HG03520 (cell line): ENCODE data around the gene CHAMP1.
A peak's percentile ranks its signal among the peaks of the same experiment; 100 is the strongest.

Experiments used
- ATAC-seq: cut with Tn5 transposase; IDR thresholded peaks from one replicate; pipeline ENCODE4 v1.9.1; 2021; ENCODE audit warnings: mild to moderate bottlenecking, moderate library complexity; ENCODE audit not compliant: unreplicated experiment

The CHAMP1 gene

GRCh38 chr13:114314074-114314912, at the start of gene CHAMP1:
Gene CHAMP1, plus strand, starts transcription at chr13:114314503. Its CDS starts 9,340 bp downstream, at chr13:114323843.
- ATAC-seq: peak; percentile 70

GRCh38 chr13:114264886-114265611, 49.3 kb upstream of the CHAMP1 start:
- no peak for ATAC-seq

- ATAC-seq: no peak
Observed at GRCh38 chr13:114266241-114266640, 48.1 kb upstream of the CHAMP1 start.

- ATAC-seq: no peak
Observed at GRCh38 chr13:114268344-114269280, 45.7 kb upstream of the CHAMP1 start.

- ATAC-seq: no peak
Observed at GRCh38 chr13:114269281-114269770, 45.0 kb upstream of the CHAMP1 start.

GRCh38 chr13:114272977-114273376, 41.3 kb upstream of the CHAMP1 start:
- no peak for ATAC-seq

- no peak for ATAC-seq
Observed at GRCh38 chr13:114275304-114275703, 39.0 kb upstream of the CHAMP1 start.

- ATAC-seq: no peak
Observed at GRCh38 chr13:114279146-114279545, 35.2 kb upstream of the CHAMP1 start.

GRCh38 chr13:114279758-114280355, 34.4 kb upstream of the CHAMP1 start:
- no peak for ATAC-seq

- ATAC-seq: peak; percentile 65
Observed at GRCh38 chr13:114281351-114282040, 32.8 kb upstream of the CHAMP1 start, which contains the start of gene UPF3A. Gene UPF3A, plus strand, starts transcription at chr13:114281601. Its CDS starts 39 bp downstream, at chr13:114281640.

GRCh38 chr13:114282041-114282670, 32.1 kb upstream of the CHAMP1 start:
- peak; percentile 42 for ATAC-seq

GRCh38 chr13:114283576-114283975, 30.7 kb upstream of the CHAMP1 start:
- ATAC-seq: no peak

- ATAC-seq: no peak
Observed at GRCh38 chr13:114284680-114285079, 29.6 kb upstream of the CHAMP1 start.

GRCh38 chr13:114285166-114285808, 29.0 kb upstream of the CHAMP1 start:
- no peak for ATAC-seq

GRCh38 chr13:114286808-114287207, 27.5 kb upstream of the CHAMP1 start:
- ATAC-seq: no peak

- ATAC-seq: no peak
Observed at GRCh38 chr13:114288157-114288591, 26.1 kb upstream of the CHAMP1 start.

GRCh38 chr13:114296448-114296847, 17.9 kb upstream of the CHAMP1 start:
- ATAC-seq: peak; percentile 15

GRCh38 chr13:114296902-114297301, 17.4 kb upstream of the CHAMP1 start:
- peak; percentile 44 for ATAC-seq

GRCh38 chr13:114298866-114299265, 15.4 kb upstream of the CHAMP1 start:
- ATAC-seq: no peak
